DOHH2 (cell line): Measurements from ENCODE around the gene IFI35.

Source experiments
- H3F3A ChIP-seq: fragments of 200-600 bp; sonication (generic), shearing (Covaris generic); 2 replicates; pipeline ENCODE4 v1.6.0; 2016; ENCODE audit warnings: antibody characterized with exemption, mild to moderate bottlenecking; ENCODE audit not compliant: control insufficient read depth, insufficient read depth
- H3K27ac ChIP-seq: fragments of 200-600 bp; sonication (generic); 2 replicates; pipeline ENCODE4 v1.5.1; 2014; ENCODE audit warnings: low read depth, mild to moderate bottlenecking, low read length, moderate library complexity
- H3K27me3 ChIP-seq: fragments of 200-600 bp; sonication (generic); 2 replicates; pipeline ENCODE4 v1.6.1; 2014; ENCODE audit warnings: mild to moderate bottlenecking, low read length, mixed read lengths; ENCODE audit not compliant: control insufficient read depth
- H3K36me3 ChIP-seq: fragments of 200-600 bp; sonication (generic); 2 replicates; pipeline ENCODE4 v1.6.1; 2014; ENCODE audit warnings: mild to moderate bottlenecking, low read length, moderate library complexity, mixed read lengths; ENCODE audit not compliant: control insufficient read depth
- H3K4me1 ChIP-seq: fragments of 200-600 bp; sonication (generic); 2 replicates; pipeline ENCODE4 v1.6.1; 2014; ENCODE audit warnings: mild to moderate bottlenecking, low read length, mixed read lengths; ENCODE audit not compliant: control insufficient read depth
- H3K4me2 ChIP-seq: fragments of 200-600 bp; sonication (generic); 2 replicates; pipeline ENCODE4 v1.6.0; 2014; ENCODE audit warnings: mild to moderate bottlenecking, low read length, moderate library complexity
- H3K4me3 ChIP-seq: fragments of 200-600 bp; sonication (generic); 2 replicates; pipeline ENCODE4 v1.5.1; 2014; ENCODE audit warnings: mild to moderate bottlenecking, low read length, mixed read lengths
- H3K79me2 ChIP-seq: fragments of 200-600 bp; sonication (generic); 2 replicates; pipeline ENCODE4 v1.6.1; 2014; ENCODE audit warnings: mild to moderate bottlenecking, low read length, mixed read lengths; ENCODE audit not compliant: control insufficient read depth
- H3K9me2 ChIP-seq: fragments of 200-600 bp; sonication (generic); replicated peaks from 2 replicates; pipeline ENCODE4 v1.6.1; 2014; ENCODE audit warnings: mild to moderate bottlenecking, low read length, mixed read lengths; ENCODE audit not compliant: control insufficient read depth
- H3K9me3 ChIP-seq: fragments of 200-600 bp; sonication (generic); 2 replicates; pipeline ENCODE4 v1.6.1; 2014; ENCODE audit warnings: antibody characterized with exemption, low read length, mixed read lengths; ENCODE audit not compliant: control insufficient read depth, insufficient read depth
- H4K20me1 ChIP-seq: fragments of 200-600 bp; sonication (generic); 2 replicates; pipeline ENCODE4 v1.6.0; 2014; ENCODE audit warnings: low read depth, mild to moderate bottlenecking, antibody characterized with exemption, low read length, moderate library complexity; ENCODE audit not compliant: control insufficient read depth, insufficient read depth
- EZH2phosphoT487 ChIP-seq: fragments of 200-600 bp; sonication (generic); IDR thresholded peaks from 2 replicates; pipeline ENCODE4 v1.6.1; 2017; ENCODE audit warnings: borderline replicate concordance, mild to moderate bottlenecking, antibody characterized with exemption, low read length, moderate library complexity, mixed read lengths
- TF ChIP-seq, protein P1 (sequence below): fragments of 200-600 bp; sonication (generic); IDR thresholded peaks from one replicate; pipeline ENCODE4 v1.5.1; 2014; ENCODE audit warnings: antibody characterized with exemption, mild to moderate bottlenecking, low read depth, low read length; ENCODE audit not compliant: poor library complexity, severe bottlenecking

IFI35 gene

GRCh38 chr17:43024407-43025289 lies 18.1 kb downstream of the IFI35 start, which contains the start of gene RND2:
TSS of gene RND2 (plus strand) at chr17:43025231. CDS start at chr17:43025348, 117 bp downstream.
- no peaks in the 10 kb centered on the region for H4K20me1 ChIP-seq
- H3F3A ChIP-seq, result peaks cover 5% of the 10 kb centered on the region; the same call in 1 of the 2 replicates
- no peak within 1 kb of the TSS for H3K27ac ChIP-seq
- no peaks in the 10 kb centered on the region for H3K36me3 ChIP-seq
- H3K27me3 ChIP-seq, result peaks cover 19% of the 10 kb centered on the region
- H3K9me3 ChIP-seq, result no peaks in the 10 kb centered on the region
- no peaks in the 10 kb centered on the region for H3K9me2 ChIP-seq
- peak within 1 kb of the TSS; percentile 88 for H3K4me3 ChIP-seq
- peak within 1 kb of the TSS; percentile 98 for H3K4me2 ChIP-seq
- no peaks in the 10 kb centered on the region for H3K79me2 ChIP-seq
- peaks cover 18% of the 10 kb centered on the region for H3K4me1 ChIP-seq
- no peak for TF ChIP-seq EZH2phosphoT487
- TF ChIP-seq, protein P1, sequence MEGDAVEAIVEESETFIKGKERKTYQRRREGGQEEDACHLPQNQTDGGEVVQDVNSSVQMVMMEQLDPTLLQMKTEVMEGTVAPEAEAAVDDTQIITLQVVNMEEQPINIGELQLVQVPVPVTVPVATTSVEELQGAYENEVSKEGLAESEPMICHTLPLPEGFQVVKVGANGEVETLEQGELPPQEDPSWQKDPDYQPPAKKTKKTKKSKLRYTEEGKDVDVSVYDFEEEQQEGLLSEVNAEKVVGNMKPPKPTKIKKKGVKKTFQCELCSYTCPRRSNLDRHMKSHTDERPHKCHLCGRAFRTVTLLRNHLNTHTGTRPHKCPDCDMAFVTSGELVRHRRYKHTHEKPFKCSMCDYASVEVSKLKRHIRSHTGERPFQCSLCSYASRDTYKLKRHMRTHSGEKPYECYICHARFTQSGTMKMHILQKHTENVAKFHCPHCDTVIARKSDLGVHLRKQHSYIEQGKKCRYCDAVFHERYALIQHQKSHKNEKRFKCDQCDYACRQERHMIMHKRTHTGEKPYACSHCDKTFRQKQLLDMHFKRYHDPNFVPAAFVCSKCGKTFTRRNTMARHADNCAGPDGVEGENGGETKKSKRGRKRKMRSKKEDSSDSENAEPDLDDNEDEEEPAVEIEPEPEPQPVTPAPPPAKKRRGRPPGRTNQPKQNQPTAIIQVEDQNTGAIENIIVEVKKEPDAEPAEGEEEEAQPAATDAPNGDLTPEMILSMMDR, result peak; percentile 74

DNA sequence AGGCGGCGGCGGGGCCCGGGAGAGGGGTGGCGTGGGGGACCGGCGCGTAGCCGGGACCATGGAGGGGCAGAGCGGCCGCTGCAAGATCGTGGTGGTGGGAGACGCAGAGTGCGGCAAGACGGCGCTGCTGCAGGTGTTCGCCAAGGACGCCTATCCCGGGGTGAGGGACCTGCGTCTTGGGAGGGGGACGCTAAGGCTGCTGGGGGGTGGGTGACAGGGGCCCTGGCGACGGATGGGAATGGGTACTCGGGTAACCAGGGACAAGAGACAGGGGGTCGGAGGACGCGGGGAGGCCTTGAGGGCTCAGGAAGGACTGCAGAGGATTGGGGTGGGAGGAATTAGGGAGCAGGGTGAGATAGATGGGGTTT lies 18.7 kb downstream of the IFI35 start:
- H3K27me3 ChIP-seq, result peaks cover 20% of the 10 kb centered on the region
- H3K36me3 ChIP-seq, result no peaks in the 10 kb centered on the region
- H3K9me3 ChIP-seq, result no peaks in the 10 kb centered on the region
- no peak overlapping the region for H3K27ac ChIP-seq
- H3K4me3 ChIP-seq, result peak overlapping the region; percentile 27; the same call in 1 of the 2 replicates
- TF ChIP-seq, protein P1, result no peak
- TF ChIP-seq EZH2phosphoT487, result no peak
- peaks cover 5% of the 10 kb centered on the region; the same call in 1 of the 2 replicates for H3F3A ChIP-seq
- H3K4me1 ChIP-seq, result peaks cover 18% of the 10 kb centered on the region
- no peaks in the 10 kb centered on the region for H3K9me2 ChIP-seq
- no peaks in the 10 kb centered on the region for H4K20me1 ChIP-seq
- no peaks in the 10 kb centered on the region for H3K79me2 ChIP-seq
- H3K4me2 ChIP-seq, result peak overlapping the region; percentile 44; the same call in 1 of the 2 replicates

DNA sequence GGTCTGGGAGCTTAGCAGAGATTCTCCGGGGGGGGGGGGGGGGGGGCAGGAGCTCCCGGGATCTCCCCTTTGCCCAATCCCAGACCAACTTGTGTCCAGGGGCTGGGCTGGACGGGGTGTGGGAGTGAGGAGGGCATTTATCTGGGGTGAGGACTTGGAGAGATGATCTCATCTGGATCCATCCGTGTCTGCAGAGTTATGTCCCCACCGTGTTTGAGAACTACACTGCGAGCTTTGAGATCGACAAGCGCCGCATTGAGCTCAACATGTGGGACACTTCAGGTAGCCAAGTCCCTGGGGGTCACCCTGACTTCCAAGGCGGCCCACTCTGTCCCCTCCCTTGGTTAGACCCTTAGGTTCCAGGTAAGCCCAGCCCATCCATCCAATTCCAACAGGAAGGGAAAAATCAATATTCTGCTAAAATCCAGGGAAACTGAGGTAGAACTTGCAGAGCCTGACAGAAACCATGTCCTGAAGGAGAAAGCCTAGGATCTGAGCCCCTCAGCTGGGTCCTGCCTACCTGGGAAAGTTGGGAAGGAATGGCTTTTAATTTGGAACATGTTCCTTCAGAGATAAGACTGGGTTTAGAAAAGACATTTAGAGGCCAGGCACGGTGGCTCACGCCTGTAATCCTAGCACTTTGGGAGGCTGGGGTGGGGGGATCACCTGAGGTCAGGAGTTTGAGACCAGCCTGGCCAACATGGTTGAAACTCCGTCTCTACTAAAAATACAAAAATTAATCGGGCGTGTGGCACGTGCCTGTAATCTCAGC lies 19.4 kb downstream of the IFI35 start:
- no peak overlapping the region for H3K4me2 ChIP-seq
- no peaks in the 10 kb centered on the region for H3K9me3 ChIP-seq
- TF ChIP-seq EZH2phosphoT487, result no peak
- TF ChIP-seq, protein P1, result no peak
- no peaks in the 10 kb centered on the region for H3K36me3 ChIP-seq
- no peak overlapping the region for H3K4me3 ChIP-seq
- H4K20me1 ChIP-seq, result no peaks in the 10 kb centered on the region
- no peaks in the 10 kb centered on the region for H3K9me2 ChIP-seq
- H3K79me2 ChIP-seq, result no peaks in the 10 kb centered on the region
- peaks cover 22% of the 10 kb centered on the region for H3K27me3 ChIP-seq
- H3K27ac ChIP-seq, result no peak overlapping the region
- peaks cover 5% of the 10 kb centered on the region; the same call in 1 of the 2 replicates for H3F3A ChIP-seq
- H3K4me1 ChIP-seq, result peaks cover 17% of the 10 kb centered on the region
